GM19467 (cell line): ENCODE results near the gene KIF21B.

ENCODE experiments used
- ATAC-seq: cut with Tn5 transposase; IDR thresholded peaks from one replicate; pipeline ENCODE4 v1.9.1; 2021; ENCODE audit warnings: mild to moderate bottlenecking, moderate library complexity; ENCODE audit not compliant: unreplicated experiment

Gene KIF21B

GRCh38 chr1:200998323-200998722, 25.2 kb downstream of the KIF21B start:
- ATAC-seq, result no peak

GRCh38 chr1:200992382-200993048, 31.0 kb downstream of the KIF21B start:
- no peak for ATAC-seq

- no peak for ATAC-seq
Measured at GRCh38 chr1:200991097-200991614, 32.4 kb downstream of the KIF21B start.

- ATAC-seq, result no peak
Measured at GRCh38 chr1:200990114-200990513, 33.4 kb downstream of the KIF21B start.

- ATAC-seq, result no peak
Measured at GRCh38 chr1:200989337-200989736, 34.2 kb downstream of the KIF21B start.

GRCh38 chr1:200988693-200989092, 34.8 kb downstream of the KIF21B start:
- ATAC-seq, result no peak

GRCh38 chr1:200985481-200985880, 38.0 kb downstream of the KIF21B start:
- no peak for ATAC-seq

GRCh38 chr1:200983035-200983561, 40.4 kb downstream of the KIF21B start:
- ATAC-seq, result no peak

GRCh38 chr1:200982071-200982945, 41.2 kb downstream of the KIF21B start:
- no peak for ATAC-seq

GRCh38 chr1:200981278-200981677, 42.2 kb downstream of the KIF21B start:
- ATAC-seq, result no peak

- no peak for ATAC-seq
Measured at GRCh38 chr1:200980873-200981272, 42.6 kb downstream of the KIF21B start.

GRCh38 chr1:200980452-200980772, 43.1 kb downstream of the KIF21B start:
- no peak for ATAC-seq

GRCh38 chr1:200979574-200980451, 43.7 kb downstream of the KIF21B start:
- ATAC-seq, result no peak

- ATAC-seq, result no peak
Measured at GRCh38 chr1:200977071-200977754, 46.3 kb downstream of the KIF21B start.

- no peak for ATAC-seq
Measured at GRCh38 chr1:200976634-200977033, 46.9 kb downstream of the KIF21B start.

- no peak for ATAC-seq
Measured at GRCh38 chr1:200975458-200975857, 48.1 kb downstream of the KIF21B start.

GRCh38 chr1:200974711-200975110, 48.8 kb downstream of the KIF21B start:
- no peak for ATAC-seq

- no peak for ATAC-seq
Measured at GRCh38 chr1:200973937-200974657, 49.4 kb downstream of the KIF21B start.

GRCh38 chr1:200972985-200973742, 50.4 kb downstream of the KIF21B start:
- ATAC-seq, result no peak
